ELF-1 (cell line): ENCODE measurements around the gene ASGR2.
A peak's percentile ranks its signal among the peaks of the same experiment; 100 is the strongest.
"Not testable (repeated sequence)": the region's sequence is repeated elsewhere in the genome, so short reads cannot be mapped to it uniquely, and the experiment has no call there.

Experiments
- DNase-seq: peaks from one replicate; pipeline ENCODE4 v3.0.0-alpha.2; 2016; ENCODE audit warnings: low read depth, low spot score

Gene ASGR2

GRCh38 chr17:7114241-7114874 lies at the start of gene ASGR2:
Gene ASGR2, minus strand, starts transcription at chr17:7114822. Its CDS starts 582 bp downstream, at chr17:7114240.
- no peak for DNase-seq

- not testable (repeated sequence) for DNase-seq
Measured at GRCh38 chr17:7159571-7159970, 44.9 kb upstream of the ASGR2 start.

GRCh38 chr17:7158424-7158823 lies 43.8 kb upstream of the ASGR2 start:
- not testable (repeated sequence) for DNase-seq

GRCh38 chr17:7156342-7156940 lies 41.8 kb upstream of the ASGR2 start:
- no peak for DNase-seq

- DNase-seq = no peak
Measured at GRCh38 chr17:7147772-7148171, 33.1 kb upstream of the ASGR2 start.

- DNase-seq = peak; percentile 19
Measured at GRCh38 chr17:7146115-7146514, 31.5 kb upstream of the ASGR2 start.

- DNase-seq = peak; percentile 22
Measured at GRCh38 chr17:7144213-7144612, 29.6 kb upstream of the ASGR2 start.

- DNase-seq = peak; percentile 64
Measured at GRCh38 chr17:7141824-7142223, 27.2 kb upstream of the ASGR2 start.

- DNase-seq = no peak
Measured at GRCh38 chr17:7139400-7139799, 24.8 kb upstream of the ASGR2 start.

GRCh38 chr17:7138800-7139381 lies 24.3 kb upstream of the ASGR2 start:
- no peak for DNase-seq

GRCh38 chr17:7137171-7137943 lies 22.7 kb upstream of the ASGR2 start:
- DNase-seq = no peak

- peak; percentile 70 for DNase-seq
Measured at GRCh38 chr17:7136266-7136877, 21.8 kb upstream of the ASGR2 start.

GRCh38 chr17:7133916-7134315 lies 19.3 kb upstream of the ASGR2 start:
- DNase-seq = no peak

- DNase-seq = peak; percentile 78
Measured at GRCh38 chr17:7133424-7133823, 18.8 kb upstream of the ASGR2 start.

GRCh38 chr17:7132511-7133094 lies 18.0 kb upstream of the ASGR2 start:
- peak; percentile 91 for DNase-seq

GRCh38 chr17:7131423-7131791 lies 16.8 kb upstream of the ASGR2 start:
- no peak for DNase-seq

- DNase-seq = no peak
Measured at GRCh38 chr17:7130621-7131422, 16.2 kb upstream of the ASGR2 start.

GRCh38 chr17:7129311-7129710 lies 14.7 kb upstream of the ASGR2 start:
- DNase-seq = no peak

- no peak for DNase-seq
Measured at GRCh38 chr17:7128160-7128559, 13.5 kb upstream of the ASGR2 start.

- DNase-seq = not testable (repeated sequence)
Measured at GRCh38 chr17:7127501-7127900, 12.9 kb upstream of the ASGR2 start.

- not testable (repeated sequence) for DNase-seq
Measured at GRCh38 chr17:7126386-7126785, 11.8 kb upstream of the ASGR2 start.
